DMS53 (cell line): Measurements from ENCODE around the gene TGFBR3L.

Experiments
- DNase-seq: peaks from one replicate; lab custom pipeline; 2025; lab: John Stamatoyannopoulos, UW

The TGFBR3L gene

DNA sequence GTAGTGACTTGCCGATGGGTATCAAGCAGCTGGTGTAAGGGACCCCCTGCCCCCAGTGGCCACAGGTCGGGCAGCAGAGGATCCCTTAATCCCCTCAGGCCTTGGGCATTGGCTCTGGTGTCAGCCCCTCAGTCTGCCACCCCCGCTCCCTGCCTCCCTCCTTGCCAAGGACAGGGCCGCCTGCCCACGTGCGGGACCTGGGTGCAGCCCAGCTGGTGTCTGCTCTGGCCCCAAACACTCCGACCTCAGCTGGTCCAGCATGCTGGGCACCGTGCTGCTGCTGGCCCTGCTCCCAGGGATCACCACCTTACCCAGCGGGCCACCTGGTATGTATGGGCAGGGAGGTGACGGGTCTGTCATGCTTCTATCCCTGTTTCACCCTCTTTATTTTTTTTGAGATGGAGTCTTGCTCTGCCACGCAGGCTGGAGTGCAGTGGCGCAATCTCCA lies at the start of gene TGFBR3L:
Gene TGFBR3L (plus strand): TSS at position 233 of the 448 bp plus-strand sequence.
- no peak for DNase-seq

GRCh38 chr19:7865262-7865911 lies 49.2 kb upstream of the TGFBR3L start:
- DNase-seq = no peak

- no peak for DNase-seq
Observed at GRCh38 chr19:7866399-7867091, 48.1 kb upstream of the TGFBR3L start.

DNA sequence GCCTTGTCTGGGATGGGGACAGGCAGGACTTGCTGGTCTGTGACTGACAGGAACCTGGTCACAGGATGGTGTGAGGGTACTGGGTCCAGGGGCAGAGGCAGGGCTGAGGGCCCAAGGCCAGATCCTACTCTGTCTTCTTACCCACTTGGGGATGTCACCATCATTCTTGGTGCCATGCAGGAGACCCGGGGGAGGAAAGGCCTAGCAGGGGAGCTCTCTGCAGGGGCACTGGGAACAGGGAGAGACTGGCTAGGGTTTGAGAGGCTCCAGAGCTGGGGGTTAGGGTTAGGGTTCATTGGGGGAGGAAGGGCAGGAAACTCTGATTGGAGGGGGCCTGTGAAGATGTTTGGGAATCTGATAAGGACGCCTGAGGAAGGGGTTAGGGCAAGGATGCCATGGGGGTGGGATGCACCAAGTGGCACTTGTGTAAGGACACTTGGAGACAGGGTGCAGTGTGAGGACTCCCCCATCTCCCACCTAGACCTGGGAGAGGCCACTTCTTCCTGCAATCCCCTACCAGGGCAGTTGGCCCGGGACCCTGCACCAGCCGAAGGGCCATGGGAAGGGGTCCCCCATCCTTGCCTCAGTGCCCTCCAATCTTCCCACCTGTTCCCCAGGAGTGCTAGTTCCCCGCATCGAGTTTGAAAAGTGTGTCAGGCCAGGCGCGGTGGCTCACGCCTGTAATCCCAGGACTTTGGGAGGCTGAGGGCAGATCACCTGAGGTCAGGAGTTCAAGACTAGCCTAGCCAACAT lies 47.4 kb upstream of the TGFBR3L start:
- no peak for DNase-seq

GRCh38 chr19:7868326-7868670 lies 46.3 kb upstream of the TGFBR3L start:
- peak; percentile 83 for DNase-seq

- DNase-seq = peak; percentile 90
Observed at GRCh38 chr19:7868671-7869452, 45.8 kb upstream of the TGFBR3L start.

DNA sequence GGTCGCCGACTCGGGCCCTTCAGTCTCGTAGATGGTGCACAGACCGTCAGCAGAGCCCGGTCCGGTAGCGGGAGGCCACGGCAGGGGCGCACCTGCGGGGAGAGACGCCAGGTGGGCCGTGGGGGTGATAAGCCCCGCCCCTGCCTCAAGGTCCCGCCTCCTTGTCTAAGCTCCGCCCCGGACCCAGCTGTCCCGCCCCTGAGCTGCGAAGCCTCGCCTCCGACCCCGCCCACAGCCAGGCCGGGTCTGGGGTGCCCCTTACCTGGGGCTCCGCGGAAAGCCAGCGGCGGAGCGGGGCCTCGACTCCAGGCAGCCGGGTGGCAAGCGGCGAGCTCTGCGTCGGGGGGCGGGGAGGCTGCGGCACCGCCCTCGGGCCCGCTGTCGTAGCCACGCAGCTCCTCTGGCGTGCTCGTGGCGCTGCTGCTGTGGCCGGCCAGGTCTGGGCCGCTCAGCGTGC lies 45.1 kb upstream of the TGFBR3L start:
- peak; percentile 67 for DNase-seq

DNA sequence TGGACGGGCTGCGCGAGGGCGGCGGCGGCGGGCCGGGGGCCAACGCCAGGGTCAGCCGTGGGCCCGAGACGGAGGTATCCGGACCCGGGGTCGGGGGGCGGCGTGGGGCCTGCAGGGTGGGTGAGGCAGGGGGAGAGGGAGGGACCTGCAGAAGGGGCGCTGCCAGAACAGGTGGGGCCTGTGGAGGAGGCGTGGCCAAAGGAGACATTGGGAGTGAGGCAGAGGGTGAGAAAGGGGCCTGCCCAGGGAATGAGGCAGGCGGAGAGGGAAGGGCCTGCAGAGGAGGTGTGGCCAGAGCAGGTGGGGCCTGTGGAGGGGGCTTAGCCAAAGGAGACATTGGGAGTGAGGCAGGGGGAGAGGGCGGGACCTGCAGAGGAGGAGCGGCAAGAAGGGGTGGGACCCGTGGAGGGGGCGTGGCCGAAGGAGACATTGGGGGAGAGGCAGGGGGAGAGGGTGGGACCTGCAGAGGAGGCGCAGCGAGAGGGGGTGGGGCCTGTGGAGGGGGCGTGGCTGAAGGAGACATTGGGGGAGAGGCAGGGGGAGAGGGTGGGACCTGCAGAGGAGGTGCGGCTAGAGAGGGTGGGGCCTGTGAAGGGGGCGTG lies 44.6 kb upstream of the TGFBR3L start:
- no peak for DNase-seq

DNA sequence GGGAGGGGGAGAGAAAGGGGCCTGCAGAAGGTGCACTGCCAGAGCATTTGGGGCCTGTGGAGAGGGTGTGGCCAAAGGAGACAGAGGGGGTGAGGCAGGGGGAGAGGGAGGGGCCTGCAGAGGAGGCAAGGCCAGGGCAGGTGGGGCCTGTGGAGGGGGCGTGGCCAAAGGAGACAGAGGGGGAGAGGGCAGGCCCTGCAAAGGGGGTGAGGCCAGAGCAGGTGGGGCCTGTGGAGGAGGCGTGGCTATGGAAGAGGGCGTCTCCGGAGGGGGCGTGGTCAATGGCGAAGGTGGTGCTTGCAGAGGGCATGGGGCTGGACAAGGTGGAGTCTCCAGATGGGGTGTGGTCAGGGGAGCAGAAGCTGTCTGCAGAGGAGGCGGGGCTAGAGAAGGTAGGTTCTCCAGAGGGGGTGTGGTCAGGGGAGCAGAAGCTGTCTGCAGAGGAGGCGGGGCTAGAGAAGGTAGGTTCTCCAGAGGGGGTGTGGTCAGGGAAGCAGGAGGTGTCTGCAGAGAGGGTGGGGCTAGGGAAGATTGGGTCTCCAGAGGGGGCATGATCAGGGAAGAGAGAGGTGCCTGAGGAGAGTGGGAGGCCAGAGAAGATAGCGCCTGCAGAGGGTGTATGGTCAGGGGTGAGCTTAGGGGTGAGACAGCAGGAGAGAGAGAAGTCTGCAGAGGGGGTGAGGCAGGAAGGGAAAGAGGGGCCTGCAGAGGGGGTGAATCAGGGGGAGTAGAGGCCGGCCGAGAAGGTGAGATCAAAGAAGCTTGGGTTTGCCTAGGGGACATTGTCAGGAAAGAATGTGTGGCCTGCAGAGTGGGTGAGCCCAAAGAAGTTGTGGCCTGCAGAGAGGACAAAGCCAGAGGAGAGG lies 43.8 kb upstream of the TGFBR3L start:
- DNase-seq = peak; percentile 63

DNA sequence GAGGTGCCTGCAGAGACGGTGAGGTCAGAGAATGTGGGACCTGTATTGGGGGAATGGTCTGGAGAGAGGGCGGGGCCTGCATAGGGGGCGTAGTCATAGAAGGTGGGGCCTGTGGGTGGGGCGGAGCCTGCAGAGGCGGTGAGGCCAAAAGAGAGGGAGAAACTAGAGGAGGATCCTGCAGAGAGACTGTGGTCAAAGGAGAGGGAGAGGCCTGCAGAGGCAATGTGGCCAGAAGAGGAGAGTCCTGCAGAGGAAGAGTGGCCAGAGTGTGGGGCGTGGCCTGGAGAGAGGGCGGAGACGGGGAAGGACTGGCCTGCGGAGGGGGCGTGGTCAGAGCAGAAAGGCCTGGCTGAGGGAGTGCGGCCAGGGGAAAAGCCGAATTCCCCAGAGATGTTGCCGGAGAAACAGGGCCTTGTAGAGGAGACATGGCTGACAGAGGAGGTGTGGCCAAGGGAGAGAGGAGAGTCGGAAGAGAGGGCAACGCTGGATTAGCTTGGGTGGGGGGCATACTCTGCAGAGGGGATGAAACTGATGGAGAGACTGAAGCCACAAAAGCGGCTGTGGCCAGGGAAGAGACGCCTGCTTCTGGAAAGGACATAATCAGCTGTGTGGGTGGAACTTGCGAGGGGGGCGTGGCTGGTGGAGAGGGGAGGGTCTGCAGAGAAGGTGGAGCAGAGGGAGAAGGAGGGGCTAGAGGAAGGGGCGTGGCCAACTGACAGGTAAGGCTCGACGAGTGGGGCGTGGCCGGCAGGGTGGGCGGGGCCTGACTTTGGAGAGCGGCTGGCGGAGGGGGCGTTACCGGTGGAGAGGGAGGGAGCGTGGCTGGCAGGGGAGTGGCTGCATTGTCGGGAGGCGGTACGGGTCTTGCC lies 43.0 kb upstream of the TGFBR3L start:
- DNase-seq = peak; percentile 79

DNA sequence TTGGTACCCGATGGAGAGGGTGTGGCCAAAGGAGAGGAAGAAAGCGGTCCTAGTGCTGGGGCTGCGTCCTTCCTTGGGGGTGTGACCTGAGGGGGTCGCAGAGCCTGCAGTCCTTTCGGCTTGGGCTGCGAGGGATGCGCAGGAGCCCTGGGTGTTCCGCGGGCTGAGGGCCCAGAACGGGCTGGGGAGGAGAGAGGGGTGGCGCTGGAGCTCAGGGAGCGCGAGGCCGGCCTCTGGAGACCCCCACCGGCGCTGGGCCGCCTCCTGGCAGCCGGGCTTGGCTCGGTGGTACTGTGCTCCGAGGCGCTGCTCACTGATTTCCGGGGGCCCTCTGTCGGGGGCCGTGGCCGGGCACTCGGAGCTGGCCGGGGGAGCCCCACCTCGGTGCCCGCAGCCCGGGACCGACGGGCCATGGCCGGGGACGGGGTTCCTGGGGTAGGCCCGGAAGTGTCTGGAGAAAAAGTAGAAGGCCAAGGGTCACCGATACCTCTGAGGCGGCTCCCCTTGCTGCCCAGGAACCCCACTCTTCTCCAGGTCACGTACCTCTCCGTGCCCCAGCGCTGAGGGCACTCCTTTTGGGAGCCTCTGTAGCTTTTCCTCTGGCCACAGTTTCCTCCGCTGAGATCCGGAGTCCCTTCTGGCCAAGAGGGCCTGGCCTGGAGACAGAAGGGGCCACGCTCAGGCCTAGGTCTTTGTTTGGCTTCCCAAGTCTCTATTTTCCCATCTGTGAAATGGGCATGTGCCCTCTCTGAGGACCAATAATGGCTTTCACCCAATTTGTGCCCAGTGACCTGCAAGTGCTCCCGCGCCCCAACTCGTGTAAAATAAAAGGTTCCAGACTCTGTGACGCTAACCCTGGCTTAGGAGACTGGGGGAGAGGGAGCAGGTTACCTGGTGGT lies 42.1 kb upstream of the TGFBR3L start:
- DNase-seq = no peak

DNA sequence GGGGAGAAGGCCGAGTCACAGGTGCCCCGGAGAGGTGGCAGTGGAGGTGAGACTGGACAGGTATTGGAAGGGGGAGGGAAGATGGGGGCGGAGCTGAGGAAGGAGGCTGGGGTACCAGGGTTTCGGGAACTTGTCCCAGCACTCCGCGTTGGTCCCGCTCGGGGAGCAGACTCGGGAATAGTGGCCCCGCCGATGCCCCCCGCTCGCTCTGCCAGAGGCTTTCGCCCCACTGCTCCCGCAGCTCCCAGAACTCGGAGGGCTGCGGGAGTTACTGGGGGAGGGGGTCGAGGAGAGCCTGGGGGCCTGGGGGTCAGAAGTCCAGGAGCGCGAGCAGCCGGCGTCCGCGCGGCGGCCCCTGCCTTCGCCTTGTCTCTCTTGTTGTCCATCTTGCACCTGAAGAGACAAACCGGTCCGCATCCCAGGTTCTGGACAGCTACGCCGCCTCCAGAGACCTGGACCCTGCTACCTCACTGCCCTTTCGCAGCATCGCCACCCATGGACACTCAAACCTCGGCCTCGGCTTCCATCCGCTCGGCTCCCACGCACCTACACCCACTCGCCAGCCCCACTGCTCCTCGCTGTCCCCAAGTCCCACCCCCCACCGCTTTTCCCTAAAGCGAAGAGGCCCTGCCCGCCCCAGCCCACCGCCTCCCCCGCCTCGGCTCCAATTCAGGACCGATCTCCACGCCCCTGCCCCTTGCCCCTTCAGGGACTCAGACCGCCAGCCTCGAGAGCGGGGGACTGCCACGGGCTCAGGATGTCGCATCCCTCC lies 41.1 kb upstream of the TGFBR3L start:
- peak; percentile 58 for DNase-seq

DNA sequence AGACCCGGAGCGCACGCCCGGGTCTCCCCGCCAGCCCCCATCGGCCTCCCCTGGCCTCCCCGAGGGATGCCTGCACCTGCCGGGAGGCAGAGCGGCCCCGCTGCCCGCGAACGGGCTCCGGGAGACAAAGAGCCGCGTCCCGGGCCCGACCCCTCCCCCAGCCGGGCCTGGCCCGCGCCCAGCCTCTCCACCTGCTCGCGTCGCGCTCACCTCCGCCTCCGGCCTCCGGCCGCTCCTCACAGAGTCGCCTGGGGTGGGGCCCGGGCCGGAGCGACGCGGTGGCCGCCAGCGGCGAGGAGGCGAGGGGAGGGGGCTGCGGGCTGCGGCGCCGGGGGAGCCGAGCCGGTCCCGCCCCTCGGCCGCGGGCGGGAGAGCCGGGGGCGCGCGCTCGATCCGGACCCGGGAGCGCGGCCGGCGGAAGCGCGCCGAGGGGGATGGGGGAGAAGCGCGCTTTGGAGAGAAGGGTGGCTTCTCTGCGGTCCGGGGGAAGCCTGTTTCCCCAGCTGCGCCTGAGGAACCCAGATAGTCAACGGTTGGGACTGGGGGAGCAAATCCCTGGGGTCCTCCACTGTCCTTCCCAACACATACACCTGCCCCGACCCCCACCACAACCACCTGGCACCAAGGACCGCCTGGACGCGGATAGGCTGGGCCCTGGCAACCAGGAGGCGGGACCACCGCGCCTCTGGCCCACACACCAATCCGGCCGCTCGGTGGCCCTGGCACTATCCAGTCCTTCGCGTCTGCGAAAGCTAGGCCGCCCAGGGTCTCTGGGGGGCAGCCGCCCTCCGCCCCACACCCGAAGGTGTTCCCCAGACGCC lies 40.3 kb upstream of the TGFBR3L start, which contains the start of gene PRR36:
Gene PRR36 (minus strand): TSS at position 315 of the 821 bp plus-strand sequence. CDS start 701 bp downstream, outside the sequence.
- DNase-seq = peak; percentile 90

DNA sequence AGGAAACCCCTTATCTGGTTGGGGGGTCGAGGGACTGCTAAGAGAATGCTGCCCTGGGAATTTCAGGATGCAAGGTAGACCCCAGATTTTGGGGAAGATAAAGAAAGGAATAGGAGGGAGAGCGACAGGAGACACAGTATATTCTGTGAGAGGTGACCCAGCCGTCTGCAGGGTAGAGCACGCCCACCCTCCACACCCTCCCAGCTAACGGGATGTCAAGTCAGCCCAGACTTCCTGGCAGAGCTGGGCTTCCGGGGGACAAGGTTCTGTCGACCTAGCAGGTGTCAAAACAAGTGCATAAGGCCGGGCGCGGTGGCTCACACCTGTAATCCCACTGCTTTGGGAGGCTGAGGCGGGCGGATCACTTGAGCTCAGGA lies 39.7 kb upstream of the TGFBR3L start:
- DNase-seq = no peak

GRCh38 chr19:7877249-7877836 lies 37.3 kb upstream of the TGFBR3L start:
- DNase-seq = no peak

DNA sequence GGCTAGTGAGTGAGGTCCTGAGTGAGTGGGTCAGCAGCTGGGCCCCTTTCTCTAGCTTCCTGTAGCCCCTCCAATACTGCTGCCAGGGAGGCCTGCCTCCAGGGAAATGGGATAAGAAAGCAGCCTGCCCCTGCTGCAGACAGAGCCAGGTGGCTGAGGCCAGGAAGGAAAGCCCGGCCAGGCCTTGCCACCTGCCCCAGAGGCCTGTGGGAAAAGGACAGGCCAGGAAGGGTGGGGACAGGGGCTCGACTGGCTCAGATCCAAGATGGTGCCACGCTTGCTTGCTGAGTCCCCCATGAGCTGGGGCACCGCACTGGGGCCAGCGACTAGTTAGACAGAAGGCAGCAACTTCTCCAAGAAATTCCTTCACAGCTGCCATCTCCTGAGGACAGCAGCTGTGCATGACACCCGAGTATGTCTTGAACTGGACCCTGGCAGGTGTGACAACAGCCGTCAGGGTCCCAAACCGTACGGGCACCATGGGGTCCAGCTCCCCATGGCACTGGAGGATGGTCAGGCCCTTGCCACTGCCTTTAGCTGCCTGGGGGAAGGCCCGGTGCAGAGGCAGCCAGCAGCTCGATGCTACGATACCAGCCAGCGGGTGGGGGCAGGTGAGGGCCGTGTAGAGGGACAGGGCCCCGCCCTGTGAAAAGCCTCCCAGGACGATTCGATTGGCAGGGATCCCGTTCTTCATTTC lies 35.4 kb upstream of the TGFBR3L start:
- DNase-seq = no peak
